ENCODE measurements around the gene TBL1X.

TBL1X gene

GRCh38 chrX:9593756-9594155 lies 128.9 kb downstream of the TBL1X start:
- no peak for FAIRE-seq

GRCh38 chrX:9595174-9595573 lies 130.3 kb downstream of the TBL1X start:
- no peak for FAIRE-seq

DNA sequence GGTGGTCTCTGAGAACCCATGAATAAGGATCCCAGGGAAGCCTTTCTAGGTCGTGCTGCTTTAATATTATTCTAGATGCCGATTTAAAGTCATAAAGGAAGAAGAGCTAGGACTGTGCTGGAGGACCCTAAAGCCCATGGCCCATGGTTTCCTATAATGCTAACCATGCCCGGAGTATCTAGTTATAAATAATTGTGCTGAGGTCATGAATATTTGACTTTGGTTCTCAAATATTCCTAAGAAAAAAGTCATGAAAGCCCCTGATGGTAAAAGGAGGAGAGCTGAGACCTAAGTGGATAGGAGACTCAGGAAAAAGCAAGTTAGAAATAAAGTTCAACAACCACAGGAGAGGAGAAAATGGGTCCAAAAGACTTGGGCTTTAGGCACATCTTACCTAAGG lies 132.0 kb downstream of the TBL1X start:
- FAIRE-seq: no peak

DNA sequence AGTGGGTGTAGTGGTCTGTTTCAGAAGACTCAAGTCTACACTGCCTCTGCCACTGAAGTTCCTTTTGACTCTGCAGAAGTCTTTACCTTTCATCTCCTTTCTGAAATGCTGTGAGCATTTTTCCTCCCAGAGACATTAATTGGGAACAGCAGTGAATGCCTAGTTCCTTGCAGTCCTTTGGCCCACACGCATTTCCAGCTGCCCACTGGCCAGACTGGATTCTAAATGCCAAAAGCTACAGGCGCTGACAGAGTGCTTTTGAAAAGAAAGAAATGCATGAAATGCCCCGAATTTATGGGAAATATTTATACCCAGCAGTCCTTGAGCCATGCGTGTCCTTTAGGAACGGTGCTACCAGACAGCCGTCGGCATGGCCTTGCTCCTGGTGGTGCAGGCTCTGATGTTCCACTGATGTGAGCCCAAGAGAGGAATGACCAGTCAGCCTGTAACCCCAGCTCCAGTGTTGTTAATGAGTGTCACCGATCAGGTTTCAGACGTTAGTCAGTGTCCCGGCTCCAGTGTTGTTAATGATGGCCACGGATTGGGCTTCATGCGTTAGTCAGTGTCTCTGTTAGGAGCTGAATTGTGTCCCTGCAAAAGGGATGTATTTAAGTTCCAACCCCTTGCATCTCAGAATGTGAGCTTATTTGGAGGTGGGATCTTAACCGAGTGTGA lies 132.6 kb downstream of the TBL1X start:
- no peak for FAIRE-seq

DNA sequence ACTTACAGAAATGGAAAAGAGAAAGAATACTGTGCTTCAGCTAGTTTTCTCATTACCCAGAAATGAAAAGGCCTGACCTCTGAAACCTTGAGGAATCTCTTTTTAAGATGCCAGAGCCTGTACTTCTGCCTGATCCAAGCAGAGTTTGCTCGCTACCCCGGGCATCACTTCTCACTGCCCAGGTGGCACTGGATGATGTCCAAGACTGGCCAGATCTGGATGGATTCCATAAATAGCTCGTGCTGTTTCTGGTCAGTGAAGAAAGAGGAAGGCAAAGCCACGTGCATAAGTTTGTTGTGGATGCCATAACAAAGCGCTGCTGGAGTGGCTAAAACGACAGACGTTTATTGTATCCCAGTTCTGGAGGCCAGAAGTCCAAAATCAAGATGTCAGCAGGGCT lies 133.5 kb downstream of the TBL1X start:
- FAIRE-seq: no peak

DNA sequence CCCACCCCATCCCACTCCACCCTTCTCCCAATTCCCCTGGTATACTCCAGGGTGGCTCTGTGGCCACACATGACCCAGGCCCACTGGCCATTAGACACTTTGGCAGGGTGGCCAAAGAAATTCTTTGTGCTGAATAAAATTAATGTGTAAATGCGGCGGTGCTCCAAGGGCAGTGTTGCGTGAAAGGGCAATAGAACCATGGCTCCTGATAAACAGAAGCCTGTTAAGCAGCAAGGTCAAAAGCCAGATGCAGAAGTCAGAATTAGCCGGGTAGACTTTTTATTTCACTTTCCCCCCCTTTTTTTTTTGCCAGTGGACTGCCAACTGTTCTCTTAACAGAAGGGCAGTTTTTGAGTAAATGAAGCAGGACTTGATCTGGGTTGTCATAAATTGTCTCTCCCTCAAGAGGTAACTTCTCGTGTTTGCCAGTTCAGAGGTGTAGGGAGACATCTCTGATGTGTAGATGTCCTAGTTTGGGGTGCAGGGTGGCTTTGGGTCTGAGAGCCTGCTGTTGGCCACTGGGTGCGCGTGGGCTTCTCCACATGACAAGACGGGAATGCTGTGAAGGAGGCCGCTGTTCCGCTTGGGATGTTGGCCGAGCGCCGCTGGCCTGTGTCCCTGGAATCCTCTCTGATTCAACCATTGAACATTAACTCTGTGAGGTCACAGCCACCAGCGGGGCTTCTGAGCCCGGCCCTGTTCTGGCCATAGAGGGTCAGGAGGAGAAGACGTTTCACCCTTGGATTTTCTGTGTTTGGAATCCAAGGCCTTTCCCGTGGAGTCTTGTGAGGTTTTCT lies 139.5 kb downstream of the TBL1X start:
- no peak for FAIRE-seq

- FAIRE-seq: no peak
These were observed 140.0 kb downstream of the TBL1X start for GRCh38 chrX:9604908-9605306.

DNA sequence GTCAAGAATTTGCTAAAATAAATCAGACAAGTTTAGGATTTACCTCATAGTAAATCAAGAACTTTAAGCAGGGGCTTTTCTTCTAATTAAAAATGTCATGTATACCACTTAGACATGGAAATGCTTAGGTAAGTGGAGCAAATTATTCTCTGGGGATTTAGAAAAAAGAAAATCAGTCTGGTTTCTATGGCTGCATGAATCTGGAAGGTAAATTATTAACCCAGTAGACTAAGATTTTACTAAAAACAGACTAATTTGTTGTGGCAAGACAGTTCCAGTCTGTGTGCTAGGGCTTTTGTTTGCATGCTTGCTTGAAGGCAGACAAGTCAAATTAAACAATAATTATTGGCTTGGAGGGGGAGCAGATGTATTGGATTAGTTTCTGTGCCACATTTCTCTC lies 140.6 kb downstream of the TBL1X start:
- FAIRE-seq: no peak

GRCh38 chrX:9606971-9607370 lies 142.1 kb downstream of the TBL1X start:
- FAIRE-seq: no peak

DNA sequence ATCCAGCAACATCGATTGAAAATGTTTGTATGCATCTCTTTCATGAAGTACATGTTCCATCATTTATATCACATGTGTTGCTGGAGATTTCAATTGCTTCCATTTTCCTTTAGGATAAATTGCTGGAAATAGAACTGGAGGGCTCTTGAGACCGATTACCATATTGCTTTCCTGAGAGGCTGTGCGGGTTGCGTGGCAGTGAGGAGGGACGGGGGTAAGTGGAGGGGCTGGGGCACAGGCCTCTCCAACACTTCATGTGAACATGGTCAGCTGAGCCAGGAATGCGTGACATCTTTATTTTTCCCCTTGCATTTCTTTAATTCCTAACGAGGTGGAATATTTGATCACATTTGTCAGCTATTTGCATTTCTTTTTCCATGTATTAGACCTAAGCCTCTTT lies 144.6 kb downstream of the TBL1X start:
- no peak for FAIRE-seq

GRCh38 chrX:9609987-9610386 lies 145.1 kb downstream of the TBL1X start:
- FAIRE-seq: no peak

- FAIRE-seq: no peak
These were observed 146.0 kb downstream of the TBL1X start for GRCh38 chrX:9610771-9611392.

GRCh38 chrX:9611436-9612145 lies 146.7 kb downstream of the TBL1X start:
- no peak for FAIRE-seq

DNA sequence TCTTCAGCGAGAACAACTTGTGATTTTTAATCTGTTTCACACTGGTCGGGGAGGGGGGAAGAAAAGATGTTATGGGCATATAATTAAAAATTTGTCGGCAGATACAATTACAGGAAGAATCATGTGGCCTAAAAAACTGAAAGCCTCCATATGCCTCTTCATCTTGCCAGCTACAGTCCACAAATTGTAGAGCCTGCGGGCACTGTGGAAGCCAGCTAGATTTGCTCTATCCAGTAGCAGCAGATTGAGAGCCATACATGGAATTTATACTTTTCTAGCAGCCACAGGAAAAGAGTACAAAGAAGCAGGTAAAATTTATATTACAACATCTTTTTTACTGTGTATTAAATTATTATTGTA lies 147.3 kb downstream of the TBL1X start:
- no peak for FAIRE-seq

DNA sequence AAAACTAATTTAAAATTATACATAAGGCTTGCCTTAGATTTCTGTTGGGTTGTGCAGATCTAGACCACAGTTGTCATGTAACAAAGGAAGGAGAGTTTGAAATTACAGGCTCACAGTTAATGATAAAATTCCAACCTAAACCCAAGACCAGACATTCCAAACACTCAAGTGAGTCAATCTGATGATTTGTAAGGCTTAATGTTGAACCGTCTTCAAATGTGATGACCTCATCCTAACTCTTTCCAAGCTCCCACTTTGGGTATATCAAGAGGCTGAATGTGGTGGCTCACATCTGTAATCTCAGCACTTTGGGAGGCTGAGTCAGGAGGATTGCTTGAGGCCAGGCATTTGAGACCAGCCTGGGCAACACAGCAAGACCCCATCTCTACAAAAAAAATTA lies 149.2 kb downstream of the TBL1X start:
- no peak for FAIRE-seq

- FAIRE-seq: no peak
These were observed 154.3 kb downstream of the TBL1X start for GRCh38 chrX:9619133-9619532.

DNA sequence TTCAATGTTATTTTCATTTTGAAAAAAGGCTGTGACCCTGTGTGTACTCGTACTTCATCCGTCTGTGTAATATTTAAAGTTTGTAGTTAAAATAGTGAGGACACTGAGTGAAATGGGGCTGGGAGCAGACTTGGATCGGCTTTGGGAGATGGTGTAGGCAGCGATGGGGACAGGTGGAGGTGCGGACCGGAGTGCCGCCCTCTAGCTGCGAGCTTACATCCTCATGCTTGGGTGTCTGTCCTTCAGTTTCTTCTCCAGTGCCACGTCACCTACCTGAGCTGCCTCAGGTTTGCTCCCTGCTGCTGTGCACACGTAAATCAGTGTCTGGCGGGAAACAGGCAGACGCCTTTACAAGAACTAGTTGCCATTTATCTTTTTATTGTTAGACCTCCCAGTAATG lies 154.7 kb downstream of the TBL1X start:
- FAIRE-seq: no peak

GRCh38 chrX:9622128-9622527 lies 157.3 kb downstream of the TBL1X start:
- no peak for FAIRE-seq

DNA sequence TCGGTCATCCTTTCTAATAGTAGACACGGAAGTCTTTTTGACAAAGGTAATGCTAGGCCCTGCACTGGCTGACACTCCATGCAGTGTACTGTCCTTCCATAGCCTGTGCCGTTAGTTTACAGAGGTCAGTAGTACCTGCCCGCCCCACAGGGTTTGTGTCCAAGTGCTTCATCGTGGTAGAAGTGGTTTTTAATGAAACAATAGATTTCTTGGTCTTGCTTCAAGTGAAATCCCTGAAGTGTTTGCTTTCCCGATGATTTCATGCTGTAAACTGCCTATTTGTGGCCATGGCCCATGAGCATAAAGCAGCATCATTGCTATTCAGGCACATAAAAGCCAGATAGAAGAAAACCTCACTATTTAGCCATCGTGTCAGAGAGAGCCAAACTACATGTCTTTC lies 161.5 kb downstream of the TBL1X start:
- no peak for FAIRE-seq

DNA sequence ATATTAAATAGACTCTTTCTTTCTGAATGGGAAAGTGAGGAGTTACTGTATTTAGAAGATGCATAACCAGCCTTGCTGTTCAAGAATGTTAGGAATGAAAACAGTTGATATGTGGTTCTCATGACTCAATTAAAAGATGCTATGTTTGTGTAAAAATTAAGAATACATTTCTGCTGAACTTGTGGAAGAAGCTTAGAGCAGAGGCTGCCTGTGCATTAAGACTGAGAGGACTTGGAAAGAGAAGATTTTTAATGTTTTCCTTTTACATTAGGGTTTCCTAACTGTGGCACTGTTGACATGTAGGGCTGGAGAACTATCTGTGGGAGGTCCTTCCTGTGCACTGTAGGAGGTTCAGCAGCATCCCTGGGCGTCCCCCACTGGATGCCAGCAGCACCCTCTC lies 163.1 kb downstream of the TBL1X start:
- no peak for FAIRE-seq

DNA sequence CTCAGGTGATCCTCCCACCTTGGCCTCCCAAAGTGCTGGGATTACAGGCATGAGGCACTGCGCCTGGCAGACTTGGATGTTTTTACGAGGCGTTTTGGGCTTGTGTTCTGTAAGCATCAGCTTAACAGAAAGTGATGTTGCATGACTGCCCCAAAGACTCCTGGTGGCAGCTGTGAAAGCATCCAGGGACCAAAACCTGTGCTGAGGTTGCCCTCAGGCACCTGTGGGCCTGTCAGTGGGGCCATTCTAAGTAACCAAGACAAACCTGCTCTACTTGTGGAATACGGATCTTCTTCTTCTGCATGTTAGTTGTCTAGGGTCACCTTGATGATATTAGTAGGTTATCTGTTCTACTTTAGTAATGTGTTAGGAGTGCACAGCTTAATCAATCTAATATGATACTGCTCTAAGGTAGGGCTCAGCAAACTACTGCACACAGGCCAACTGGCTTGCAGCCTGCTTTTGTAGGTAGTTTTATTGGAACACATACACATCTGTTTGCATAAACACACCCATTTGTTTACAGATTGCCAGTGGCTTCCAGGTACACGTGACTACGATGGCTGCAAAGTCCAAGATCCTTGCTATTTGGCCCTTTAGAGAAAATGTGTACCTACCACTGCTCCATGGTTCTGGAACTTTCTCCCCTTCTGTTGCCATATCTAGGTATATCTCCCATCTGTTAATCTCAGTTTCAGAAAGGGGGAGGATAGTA lies 164.1 kb downstream of the TBL1X start:
- FAIRE-seq: no peak

DNA sequence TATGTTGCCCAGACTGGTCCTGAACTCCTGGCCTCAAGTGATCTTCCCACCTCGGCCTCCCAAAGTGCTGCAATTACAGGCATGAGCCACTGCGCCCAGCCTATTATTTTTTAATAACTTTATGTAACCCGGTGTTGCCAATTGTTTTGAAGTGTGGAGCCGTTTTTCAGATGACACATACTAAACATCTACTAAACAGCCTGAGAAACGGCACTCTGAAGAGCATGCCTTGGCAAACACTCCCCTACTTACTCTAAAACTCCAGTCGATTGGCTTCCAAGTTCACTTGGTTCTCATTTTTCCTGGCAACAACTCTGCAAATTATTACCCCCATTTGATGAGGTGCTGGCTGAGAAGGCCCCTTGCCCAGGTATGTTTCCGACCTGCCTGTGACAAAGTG lies 169.7 kb downstream of the TBL1X start:
- FAIRE-seq: no peak

DNA sequence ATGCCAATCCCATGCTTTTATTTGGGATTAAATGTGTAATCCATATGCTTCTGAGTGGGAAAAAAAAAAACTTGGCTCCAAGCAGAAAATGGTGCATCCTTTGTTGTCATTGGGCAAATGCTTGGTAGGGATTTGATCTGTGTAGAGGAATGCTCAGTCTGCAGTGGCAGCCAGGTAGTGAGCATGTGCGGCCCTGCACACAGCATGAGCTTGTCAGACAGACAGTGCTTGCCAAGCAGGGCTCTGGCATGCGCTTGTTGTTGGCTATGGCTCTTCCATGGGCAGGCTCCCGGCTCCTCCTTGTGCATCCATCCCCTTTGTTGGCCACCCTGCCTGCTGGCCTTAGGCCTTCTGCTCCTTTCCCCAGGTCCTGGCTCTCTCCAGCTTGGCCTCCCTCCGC lies 170.5 kb downstream of the TBL1X start:
- FAIRE-seq: no peak

Measured in G401.6 (cell line).